GM18870 (cell line): Measurements from ENCODE around the gene PLCB1.
"Not testable (repeated sequence)": the region's sequence is repeated elsewhere in the genome, so short reads cannot be mapped to it uniquely, and the experiment has no call there.

ENCODE experiments used
- ATAC-seq: cut with Tn5 transposase; IDR thresholded peaks from one replicate; pipeline ENCODE4 v1.9.1; 2021; ENCODE audit warnings: moderate library complexity; ENCODE audit not compliant: unreplicated experiment

The PLCB1 gene

DNA sequence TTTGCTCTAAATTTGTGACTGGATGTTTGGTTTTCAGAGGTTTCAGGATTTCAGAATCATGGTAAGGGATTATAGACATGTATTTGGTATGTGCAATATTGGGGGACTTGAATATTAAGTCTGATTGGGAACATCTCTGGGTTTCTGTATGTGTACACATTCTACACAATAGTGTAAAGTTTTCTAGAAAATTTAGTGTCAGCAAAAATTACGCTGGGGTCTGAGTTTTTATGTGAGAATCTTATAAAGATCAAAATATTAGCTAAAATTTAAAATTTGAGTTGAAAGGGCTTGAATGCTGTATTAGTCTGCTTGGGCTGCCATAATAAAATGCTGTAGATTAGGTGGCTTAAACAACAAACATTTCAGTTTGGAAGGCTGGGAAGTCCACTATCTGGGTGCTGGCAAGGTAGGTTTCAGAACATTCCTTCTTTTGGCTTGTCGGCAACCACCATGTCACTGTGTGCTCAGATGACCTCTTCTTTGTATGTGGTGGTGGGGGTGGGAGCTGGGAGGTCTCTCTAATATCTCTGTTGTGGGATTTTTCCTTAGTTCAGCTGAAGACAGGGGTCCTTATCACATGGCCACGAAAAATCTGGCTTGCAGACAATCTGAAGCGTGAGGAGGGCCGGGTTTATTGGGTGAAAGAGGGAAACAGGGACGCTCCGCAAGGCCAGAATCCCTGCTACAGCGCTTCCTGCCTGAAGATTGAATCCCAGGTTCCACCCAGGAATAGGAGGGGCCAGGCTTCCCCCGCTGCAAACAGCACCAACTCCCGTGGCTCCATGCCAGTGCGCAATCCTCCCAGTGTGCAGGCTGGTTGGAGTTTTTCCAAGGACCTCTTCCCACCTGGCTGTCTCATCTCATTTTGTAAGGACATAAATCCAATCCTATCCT is 299.7 kb downstream of the PLCB1 start:
- ATAC-seq: no peak

DNA sequence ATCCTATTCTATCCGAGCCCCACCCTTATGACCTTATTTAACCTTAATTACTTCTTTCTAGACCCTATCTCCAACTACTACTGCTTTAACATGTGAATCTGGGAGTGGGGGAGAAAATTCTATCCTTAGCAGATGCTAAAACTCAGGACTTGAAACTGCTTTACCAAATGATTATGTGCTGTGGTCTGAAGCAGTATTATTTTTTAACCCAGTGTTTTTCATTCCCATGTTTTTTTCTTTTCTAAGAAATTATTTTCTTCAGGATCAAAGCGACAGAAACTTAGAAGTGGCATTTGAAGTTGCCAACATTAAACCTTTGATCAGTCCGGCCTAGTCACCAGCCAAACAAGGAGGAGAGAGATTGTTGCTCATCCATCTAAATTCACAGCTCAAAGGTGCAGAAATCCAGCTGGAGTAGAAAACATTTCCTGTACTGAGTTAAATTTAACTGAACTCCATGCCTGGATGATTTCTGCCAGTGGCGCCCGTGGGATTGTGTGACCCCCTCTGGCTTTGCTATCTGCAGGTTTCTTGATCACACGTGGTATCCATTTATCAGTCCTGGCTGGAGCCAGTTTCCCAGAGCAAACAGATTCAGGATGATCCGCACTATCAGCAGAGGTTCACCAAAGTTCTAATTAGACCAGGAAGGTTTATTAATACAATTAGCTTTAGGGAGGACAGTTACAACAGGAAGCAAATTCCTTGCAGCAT is 300.5 kb downstream of the PLCB1 start:
- ATAC-seq: no peak

DNA sequence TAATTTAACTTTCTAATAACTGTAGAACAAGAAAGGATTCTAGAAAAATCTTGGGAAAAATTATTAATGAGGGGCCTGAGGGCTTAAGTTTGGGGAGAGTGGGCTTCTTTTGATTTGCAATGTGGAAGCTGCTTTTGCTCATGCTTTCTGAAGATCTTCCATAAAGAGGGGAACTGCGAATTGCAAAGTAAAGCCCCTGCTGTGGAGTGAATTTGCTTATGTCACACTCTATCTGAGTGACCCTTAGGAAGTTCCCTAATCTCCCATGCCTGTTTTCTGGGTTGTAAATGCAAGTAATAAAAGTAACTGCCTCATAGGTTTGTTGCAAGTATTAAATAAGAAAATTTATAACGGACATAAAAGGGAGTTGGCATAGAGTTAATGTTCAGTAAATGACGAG is 301.2 kb downstream of the PLCB1 start:
- ATAC-seq: no peak

DNA sequence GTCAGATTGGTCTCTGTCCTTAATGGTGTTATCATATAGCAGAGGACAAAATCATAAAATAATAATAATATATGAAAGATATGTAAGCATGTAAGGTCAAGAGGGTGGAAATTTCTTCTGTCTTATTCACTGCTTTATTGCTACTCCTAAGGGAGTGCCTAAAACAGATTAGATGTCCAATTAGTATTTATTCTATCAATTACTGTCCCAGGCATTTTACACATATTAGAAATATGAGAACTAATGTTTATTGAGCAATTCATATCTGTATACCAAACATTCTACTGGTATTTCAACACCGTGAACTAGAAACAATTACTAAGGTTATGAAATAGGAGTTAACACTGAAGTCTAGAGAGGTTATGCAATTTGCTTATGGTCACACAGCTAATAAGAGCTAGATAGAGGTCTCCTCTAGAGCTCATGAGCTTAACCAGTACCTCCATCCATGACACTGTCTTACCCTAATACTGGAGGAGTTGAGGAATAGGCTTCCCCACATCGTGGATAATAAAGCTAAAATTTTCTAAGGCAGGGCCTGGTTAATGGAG is 302.3 kb downstream of the PLCB1 start:
- no peak for ATAC-seq

DNA sequence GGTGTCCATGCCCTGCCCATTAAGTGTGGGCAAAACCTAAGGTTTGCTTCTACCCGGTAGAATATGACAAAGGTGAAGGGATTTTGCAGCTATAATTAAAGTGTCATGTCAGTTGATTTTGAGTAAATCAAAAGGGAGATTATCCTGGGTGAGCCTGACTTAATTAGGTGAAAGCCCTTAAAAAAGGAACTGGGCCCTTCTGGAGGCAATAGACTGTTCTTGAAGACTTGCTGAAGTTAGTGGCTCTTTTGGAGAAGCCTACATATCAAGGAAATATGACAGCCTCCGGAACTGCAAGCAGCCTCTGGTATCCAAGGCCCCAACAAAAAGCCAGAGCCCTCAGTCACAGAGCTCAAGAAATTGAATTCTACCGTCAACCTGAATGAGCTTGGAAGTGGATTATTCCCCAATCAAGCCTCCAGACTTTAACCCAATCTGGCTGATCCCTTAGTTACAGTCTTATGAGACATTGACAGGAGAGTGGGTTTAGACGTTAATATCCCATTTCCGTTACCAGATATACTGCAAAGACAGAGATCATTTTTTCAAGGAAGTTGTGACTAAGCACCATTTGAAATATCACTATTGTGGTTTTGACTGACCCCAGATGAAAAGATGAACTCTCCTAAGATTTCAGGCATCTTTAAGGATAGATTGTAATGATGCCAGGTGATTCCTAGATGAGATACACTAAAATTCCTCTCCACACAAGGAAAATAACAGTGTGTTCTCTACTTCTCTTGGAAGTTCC is 303.4 kb downstream of the PLCB1 start:
- no peak for ATAC-seq

DNA sequence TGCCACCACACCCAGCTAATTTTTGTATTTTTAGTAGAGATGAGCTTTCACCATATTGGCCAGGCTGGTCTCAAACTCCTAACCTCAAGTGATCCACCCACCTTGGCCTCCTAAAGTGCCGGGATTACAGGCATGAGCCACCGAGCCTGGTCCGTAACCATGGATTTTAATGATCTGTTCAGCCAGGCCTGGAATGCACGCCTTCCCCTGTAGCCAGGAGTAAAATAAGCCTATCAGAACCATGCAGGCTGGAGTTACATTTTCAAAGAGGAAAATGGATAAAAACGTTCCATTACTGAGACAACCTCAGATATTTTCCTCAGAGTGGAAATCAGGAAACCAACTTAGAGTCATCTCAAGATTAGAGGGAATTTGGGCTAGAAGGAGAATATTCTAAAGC is 304.9 kb downstream of the PLCB1 start:
- not testable (repeated sequence) for ATAC-seq

DNA sequence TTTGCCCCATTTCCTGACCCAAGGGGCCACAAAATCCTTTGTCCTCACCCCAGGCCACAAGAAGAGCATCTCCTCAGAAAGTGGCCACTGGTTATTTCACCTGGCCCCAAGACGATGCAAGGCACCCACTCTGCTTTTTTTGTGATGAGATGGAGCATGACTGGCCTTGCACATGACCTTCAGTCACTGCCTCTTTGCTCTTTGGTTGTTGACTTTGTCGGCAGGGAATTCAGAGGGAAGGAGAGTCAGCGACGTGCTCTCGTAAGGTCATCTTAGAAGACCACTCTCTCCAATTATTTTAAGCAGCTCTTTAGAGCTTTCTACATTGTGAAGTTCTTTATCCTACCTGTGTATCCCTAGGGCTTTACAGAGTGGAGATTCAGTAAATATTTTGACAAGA is 306.7 kb downstream of the PLCB1 start:
- ATAC-seq: no peak

DNA sequence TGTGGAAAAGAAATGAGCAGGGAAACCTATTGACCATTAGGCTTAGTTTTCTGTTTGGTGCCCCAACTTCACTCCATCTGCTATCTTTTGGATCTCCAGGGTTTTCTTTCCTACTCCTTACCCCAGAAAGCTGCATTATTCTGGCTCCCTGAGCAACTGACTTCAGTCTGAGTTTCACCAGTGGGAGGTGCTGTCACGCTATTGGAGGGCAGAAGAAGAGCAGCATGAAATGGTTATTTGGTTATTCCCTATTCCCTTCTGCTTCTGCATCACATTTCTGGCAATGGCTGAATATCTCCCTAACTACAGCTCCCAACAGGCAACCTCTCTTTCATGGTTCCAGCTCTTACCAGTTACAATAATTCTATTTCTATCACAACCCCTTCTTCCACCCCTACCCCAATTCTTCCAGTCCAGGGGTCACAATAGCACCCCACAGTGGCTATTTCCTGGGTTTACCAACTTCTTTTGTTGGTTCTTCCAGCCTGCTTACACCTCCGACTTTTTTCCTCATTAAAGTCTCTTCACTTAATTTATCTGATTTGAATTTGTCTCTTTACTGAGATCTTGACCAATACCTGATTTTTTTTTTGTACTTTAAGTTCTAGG is 311.5 kb downstream of the PLCB1 start:
- ATAC-seq: no peak

DNA sequence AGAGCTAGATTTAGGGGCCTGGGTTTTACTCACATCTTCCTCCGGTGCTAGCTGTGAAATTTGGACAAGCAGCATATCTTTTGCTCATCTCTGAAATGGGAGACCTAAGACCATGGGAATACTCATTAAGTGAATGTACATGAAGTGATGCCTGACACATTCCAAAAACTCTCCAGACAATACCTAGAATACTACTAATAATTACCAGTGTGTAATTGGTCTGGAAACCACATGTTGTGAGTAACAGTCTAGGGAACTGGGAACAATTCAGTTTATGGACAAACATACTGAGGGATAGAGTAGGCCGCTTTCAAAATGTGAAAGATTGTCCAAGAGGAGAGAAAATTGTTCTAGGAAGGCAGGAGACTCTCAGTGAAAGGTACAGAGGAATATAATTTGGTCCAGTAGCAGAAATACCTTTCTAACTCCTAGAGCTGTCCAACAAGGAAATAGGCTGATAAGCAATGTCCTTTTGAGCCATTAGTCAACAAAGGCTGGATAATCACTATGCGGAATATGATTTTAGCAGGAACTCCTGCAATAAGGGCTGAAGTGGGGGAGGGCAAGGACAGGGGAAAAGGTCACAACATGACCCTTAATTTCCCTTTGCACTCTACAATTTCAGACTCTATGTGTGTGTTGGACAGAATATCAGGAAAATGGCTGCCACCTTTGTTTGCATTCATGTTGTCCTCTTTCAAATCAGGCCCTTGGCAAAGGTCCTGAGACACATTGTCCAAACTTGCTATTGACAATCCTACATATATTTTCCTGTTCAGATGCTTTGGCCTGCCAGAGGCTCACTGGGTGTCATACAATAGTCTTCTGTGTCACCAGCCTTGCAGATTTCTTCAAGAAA is 315.4 kb downstream of the PLCB1 start:
- ATAC-seq: no peak

DNA sequence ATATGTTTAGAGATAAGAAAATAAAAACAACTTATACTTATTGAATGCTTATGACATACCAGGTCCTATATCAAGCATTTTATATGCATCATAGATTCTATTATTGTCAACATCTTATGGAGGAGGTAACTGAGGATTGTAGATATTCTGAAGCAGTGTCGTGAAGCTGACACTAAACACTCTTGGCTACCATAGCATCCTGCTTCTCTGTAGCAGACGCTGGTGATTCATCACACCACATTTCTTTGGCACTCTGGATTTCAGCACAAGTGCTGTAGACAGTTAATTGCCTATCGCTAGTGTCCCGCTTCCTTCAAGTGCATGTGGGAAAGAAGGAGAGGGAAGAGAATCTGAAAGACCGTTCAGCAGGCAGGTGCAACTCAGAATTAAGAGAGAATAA is 317.1 kb downstream of the PLCB1 start:
- ATAC-seq: no peak

DNA sequence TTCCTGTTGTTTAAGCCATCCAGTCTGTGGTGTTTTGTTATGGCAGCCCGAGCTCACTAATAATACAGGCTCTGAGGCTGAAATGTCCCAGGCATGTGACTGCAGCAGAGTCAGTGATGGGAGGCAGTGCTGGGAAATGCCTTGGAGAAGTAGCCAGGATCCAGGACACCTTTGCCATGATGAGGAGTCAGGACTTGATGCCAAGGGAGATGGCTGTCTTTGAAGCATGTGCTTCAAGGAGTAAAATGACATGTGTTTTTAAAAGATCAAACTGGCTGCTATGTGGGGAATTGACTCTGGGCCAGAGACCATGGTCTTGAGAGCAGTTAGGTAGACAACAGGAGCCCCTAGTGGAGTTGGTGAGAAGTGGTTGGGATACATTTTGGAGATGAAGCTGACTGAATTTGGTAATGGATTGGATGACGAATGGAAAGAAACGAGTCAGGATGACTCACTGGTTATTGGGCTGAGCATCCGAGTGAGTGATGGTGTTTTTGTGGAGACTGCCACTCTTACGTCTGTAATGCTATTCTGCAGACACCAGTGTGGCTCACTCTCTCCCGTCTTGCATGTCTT is 322.2 kb downstream of the PLCB1 start:
- ATAC-seq: no peak

DNA sequence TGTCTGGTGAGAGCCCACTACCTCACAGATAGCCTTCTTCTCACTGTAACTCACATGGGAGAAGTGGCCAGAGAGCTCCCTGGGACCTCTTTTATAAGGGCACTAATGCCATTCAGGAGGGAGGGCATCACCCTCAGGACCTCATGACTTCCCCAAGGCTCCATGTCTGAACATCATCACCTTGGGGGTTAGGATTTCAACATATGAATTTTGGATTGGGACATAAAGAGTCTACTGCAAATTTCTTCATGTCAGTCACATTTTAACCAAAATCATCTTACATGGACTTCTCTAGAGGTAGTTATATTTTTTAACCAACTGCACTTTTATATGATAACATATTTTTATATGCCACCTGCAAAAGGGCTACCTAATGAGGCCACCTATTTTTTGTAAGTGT is 324.7 kb downstream of the PLCB1 start:
- ATAC-seq: no peak

DNA sequence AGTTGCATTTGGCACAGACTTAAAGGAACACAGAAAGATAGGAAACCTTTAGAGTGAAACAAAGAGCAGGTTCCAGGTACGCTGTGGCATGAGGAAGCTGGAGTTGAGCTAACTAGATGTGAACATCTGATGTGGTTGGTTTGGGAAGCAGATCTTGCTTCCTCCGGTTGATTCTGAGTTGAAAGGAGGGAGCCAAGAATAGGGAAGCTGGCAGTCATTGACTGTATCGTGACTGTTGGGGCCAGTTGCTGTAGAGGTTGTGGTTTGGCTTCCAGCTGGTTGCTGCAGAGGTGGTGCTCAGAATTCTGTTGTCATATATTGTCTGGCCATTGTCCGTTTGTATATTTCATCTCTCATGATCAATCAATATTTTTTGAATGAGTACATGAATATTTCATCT is 325.9 kb downstream of the PLCB1 start:
- ATAC-seq: no peak

DNA sequence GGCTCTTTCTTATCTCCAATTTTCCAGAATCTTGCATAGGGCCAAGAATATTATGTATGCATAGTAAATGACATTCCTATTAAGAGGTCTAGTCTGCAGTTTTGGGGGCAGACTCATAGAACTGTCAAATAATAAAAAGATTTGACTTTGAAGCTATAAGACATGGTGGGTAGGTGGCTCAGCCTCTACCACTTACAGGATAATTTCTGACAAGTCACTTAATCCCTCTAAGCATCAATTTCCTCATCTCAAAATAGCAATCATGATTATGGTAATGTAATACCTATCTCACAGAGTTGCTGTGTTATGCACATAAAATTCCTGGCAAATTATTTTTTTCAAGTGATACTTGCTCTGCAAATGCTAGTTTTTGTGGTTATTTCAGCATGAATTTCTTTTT is 329.1 kb downstream of the PLCB1 start:
- ATAC-seq: no peak

DNA sequence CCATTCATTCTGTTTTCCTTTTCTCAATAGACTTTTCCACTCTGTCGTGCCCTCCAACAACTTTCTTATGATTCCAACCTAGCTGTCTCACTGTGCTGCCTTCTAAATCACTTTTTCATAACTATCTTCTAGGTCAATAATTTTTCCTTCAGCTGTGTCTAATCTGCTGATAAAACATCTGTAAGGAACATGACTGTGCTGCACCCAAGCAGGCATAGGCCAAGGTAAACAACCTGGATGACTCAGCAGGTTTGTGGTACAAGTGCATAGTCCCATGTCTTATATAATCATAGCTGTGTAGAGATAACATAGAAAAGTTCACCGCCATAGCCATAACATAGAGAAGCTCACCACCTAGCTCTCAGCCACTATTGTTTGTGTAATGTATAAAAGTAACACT is 332.3 kb downstream of the PLCB1 start:
- ATAC-seq: no peak

DNA sequence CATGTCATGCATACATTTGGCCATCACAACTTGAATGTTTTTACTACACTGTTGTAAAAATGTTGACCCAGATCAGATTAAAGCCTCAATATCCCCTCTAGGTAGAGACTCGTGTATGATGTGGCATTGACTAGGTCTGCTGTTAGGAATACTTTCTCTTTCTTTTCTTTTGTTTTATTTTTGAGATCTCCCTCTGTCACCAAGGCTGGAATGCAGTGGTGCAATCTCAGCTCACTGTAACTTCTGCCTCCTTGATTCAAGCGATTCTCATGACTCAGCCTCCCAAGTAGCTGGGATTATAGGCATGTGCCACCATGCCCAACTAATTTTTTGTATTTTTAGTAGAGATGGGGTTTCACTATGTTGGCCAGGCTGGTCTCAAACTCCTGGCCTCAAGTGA is 334.7 kb downstream of the PLCB1 start:
- ATAC-seq: not testable (repeated sequence)

DNA sequence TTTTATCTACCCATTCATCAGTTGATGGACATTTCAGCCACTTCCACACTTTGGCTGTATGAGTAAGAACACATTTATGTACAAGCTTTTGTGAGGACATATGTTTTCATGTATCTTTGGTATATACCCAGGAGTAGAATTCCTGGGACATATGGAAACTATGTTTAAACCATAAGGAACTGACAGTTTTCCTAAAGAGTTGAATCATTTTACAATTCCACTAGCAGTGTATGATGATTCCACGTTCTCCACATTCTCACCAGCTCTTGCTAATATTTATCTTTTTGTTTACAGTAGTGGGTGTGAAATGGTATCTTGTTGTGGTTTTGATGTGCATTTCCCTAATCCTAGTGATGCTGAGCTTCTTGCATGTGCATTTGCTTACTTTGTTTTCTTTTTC is 338.1 kb downstream of the PLCB1 start:
- no peak for ATAC-seq

DNA sequence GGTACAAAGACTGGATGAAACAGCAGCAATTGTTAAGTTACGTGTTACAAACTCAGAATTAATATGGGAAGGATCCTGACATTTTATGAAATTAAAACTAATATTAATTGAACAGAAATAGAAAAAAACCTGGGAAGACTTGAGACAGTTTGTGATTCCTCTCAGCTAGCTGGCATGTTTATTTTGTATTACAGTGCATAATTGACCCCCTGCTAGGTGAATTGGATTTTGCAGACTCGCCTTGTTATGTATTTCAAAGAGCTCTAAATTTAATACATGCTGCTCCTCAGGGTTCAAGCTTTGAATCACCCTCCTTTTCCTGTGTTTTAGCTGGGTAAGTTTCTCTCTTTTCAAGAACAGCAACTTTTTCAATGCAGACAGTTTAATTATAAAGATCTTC is 339.4 kb downstream of the PLCB1 start:
- no peak for ATAC-seq

DNA sequence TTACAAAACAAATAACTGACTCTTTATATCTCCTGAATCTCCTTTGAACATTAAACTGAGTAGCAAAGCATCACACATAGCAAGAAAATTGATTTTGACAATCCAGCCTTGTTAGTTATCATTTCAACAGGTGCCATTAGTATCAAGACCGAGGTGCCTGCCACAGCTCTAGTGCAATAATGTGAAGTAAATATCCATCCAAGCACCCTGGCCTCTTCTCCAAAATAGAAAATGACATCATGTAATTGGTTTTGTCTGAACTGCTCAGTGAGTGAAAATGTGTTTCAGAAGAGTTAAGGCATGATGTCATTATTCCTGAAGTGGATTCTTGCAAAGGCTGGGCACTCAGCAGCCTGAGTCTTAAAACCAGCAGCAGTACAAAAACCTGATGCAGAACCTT is 341.4 kb downstream of the PLCB1 start:
- no peak for ATAC-seq
